HG03571 (cell line): ENCODE measurements around the gene ZSWIM6.

Experiments
- ATAC-seq: cut with Tn5 transposase; IDR thresholded peaks from one replicate; pipeline ENCODE4 v1.9.1; 2021; ENCODE audit not compliant: unreplicated experiment

ZSWIM6 gene

GRCh38 chr5:61472172-61472958 lies 140.3 kb downstream of the ZSWIM6 start:
- no peak for ATAC-seq

GRCh38 chr5:61474746-61475145 lies 142.7 kb downstream of the ZSWIM6 start:
- no peak for ATAC-seq

- ATAC-seq, result no peak
These were observed 145.7 kb downstream of the ZSWIM6 start for GRCh38 chr5:61477788-61478187.

- ATAC-seq, result no peak
These were observed 148.0 kb downstream of the ZSWIM6 start for GRCh38 chr5:61479850-61480614.

GRCh38 chr5:61482980-61483379 lies 150.9 kb downstream of the ZSWIM6 start:
- no peak for ATAC-seq

GRCh38 chr5:61486476-61486875 lies 154.4 kb downstream of the ZSWIM6 start:
- no peak for ATAC-seq

- no peak for ATAC-seq
These were observed 157.5 kb downstream of the ZSWIM6 start for GRCh38 chr5:61489574-61489973.

- no peak for ATAC-seq
These were observed 159.8 kb downstream of the ZSWIM6 start for GRCh38 chr5:61491861-61492260.

GRCh38 chr5:61493973-61494372 lies 161.9 kb downstream of the ZSWIM6 start:
- no peak for ATAC-seq

- ATAC-seq, result no peak
These were observed 164.4 kb downstream of the ZSWIM6 start for GRCh38 chr5:61496446-61496845.

GRCh38 chr5:61496860-61497259 lies 164.8 kb downstream of the ZSWIM6 start:
- ATAC-seq, result no peak

GRCh38 chr5:61498121-61498520 lies 166.1 kb downstream of the ZSWIM6 start:
- ATAC-seq, result no peak

GRCh38 chr5:61501971-61502370 lies 169.9 kb downstream of the ZSWIM6 start:
- ATAC-seq, result no peak

- no peak for ATAC-seq
These were observed 172.2 kb downstream of the ZSWIM6 start for GRCh38 chr5:61504143-61504770.

- no peak for ATAC-seq
These were observed 173.2 kb downstream of the ZSWIM6 start for GRCh38 chr5:61505281-61505680.

GRCh38 chr5:61507232-61507631 lies 175.2 kb downstream of the ZSWIM6 start:
- ATAC-seq, result no peak

GRCh38 chr5:61516946-61517345 lies 184.9 kb downstream of the ZSWIM6 start:
- ATAC-seq, result no peak

GRCh38 chr5:61519728-61520277 lies 187.7 kb downstream of the ZSWIM6 start:
- ATAC-seq, result no peak

GRCh38 chr5:61523073-61523472 lies 191.0 kb downstream of the ZSWIM6 start:
- no peak for ATAC-seq

- no peak for ATAC-seq
These were observed 191.9 kb downstream of the ZSWIM6 start for GRCh38 chr5:61523997-61524396.

- no peak for ATAC-seq
These were observed 193.6 kb downstream of the ZSWIM6 start for GRCh38 chr5:61525512-61526206.
